GM12873 (cell line): Measurements from ENCODE around the gene LBX2.

Experiments used
- TF ChIP-seq, protein P1 (sequence below): IDR thresholded peaks from 2 replicates; pipeline ENCODE4 v1.5.1; 2012; ENCODE audit warnings: low read depth, mild to moderate bottlenecking, moderate library complexity, low read length, control low read depth; ENCODE audit not compliant: insufficient read depth; ENCODE audit errors: missing control alignments

Gene LBX2

DNA sequence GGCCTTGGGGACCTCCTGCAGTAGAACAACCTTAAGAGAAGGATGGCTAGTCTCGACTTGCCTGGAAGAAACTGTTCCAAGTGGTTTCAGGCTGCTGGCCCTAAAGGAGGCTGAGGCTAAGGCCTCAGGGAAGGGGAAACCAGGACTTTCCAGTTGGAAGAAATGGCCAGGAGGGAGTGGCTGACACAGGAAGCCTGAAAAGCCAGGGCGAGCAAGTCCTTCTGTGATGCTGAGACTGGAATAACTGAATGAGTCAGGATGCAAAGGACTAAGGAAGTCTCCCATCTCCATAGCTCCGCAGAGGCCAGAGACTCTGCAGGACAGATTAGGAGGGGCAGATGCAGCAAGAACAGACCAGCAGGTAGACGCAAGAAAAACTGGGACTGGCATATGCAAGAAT lies 37.7 kb upstream of the LBX2 start:
- TF ChIP-seq, protein P1, sequence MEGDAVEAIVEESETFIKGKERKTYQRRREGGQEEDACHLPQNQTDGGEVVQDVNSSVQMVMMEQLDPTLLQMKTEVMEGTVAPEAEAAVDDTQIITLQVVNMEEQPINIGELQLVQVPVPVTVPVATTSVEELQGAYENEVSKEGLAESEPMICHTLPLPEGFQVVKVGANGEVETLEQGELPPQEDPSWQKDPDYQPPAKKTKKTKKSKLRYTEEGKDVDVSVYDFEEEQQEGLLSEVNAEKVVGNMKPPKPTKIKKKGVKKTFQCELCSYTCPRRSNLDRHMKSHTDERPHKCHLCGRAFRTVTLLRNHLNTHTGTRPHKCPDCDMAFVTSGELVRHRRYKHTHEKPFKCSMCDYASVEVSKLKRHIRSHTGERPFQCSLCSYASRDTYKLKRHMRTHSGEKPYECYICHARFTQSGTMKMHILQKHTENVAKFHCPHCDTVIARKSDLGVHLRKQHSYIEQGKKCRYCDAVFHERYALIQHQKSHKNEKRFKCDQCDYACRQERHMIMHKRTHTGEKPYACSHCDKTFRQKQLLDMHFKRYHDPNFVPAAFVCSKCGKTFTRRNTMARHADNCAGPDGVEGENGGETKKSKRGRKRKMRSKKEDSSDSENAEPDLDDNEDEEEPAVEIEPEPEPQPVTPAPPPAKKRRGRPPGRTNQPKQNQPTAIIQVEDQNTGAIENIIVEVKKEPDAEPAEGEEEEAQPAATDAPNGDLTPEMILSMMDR, result no peak

DNA sequence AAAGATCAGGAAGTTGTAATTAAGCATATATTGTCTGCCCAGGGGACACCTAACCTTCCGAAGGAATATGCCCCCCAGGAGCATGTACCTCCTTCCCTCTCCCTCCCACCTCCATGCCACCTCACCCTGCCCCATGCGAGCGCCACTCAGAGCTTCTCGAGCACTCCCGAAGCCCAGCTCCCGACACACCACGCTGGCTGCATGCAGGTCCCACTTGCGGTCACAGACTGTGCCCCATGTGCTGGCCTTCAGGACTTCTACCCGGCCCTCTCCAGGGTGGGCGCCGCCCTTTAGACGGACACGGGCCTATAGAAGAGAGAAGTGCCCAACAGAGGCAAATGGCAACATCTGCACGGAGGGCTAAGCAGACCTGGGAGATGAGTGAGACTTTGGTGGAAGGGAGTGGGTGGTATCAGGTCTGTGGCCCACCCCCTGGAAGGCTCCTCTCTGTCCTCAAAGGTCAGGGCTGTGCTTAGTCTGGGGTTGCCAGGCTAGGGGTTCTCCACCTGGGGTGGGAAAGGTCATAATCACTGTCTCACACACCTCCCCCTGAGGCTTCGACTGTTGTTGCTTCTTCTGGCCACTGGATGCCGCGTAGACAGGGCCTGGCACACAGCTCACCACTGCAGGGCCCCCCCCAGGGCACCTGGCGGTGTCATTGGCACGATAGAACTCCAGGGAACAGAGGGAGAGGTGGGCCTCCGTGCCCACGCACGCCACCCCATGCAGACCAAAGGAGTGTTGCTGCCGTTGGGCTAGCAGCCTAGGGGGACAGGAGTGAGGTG lies 37.0 kb upstream of the LBX2 start:
- TF ChIP-seq, protein P1, result peak; percentile 6

DNA sequence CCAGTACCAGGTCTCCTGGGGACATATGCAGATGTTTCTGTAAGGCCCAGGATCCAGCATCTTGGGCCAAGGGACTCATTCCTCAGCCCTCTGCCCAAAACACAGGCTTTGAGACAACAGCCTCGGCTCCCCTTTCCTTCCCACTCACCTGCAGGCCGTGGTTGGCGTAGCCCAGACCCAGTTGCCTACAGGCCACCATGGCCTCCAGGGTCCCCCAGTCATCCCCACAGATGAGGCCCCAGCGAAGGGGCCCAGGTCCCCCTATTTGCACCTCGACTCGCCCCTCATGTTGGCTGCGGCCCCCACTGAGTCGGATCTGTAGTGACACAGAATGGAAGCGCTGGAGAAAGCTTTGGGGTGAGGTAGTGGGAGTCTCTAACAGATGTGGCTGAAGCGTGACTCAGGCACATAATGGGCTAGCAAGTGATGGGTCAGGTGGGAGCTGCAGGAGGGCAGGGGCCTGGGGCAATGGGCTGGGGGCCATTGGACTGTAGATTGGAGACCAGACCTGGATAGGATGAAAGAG lies 36.1 kb upstream of the LBX2 start:
- TF ChIP-seq, protein P1, result no peak

DNA sequence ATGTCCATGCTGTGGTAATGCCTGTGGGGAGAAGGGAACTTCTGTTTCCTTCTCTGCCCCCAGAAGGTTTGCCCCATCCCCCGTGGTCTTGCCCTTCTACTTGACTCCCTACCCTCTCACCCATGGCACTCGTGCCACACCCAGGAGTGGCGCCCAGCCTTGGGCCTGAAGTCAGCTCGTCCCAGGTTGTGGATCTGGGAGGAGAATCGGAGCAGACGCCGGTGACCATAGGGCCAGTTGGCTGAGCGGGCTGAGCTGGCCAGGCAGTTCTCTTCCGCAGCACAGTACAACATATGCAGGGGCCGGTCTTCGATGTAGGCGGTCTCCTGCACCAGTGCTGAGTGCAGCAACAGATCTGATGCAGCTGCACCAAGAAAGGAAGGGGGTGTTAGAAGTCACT lies 35.0 kb upstream of the LBX2 start:
- TF ChIP-seq, protein P1, result no peak

DNA sequence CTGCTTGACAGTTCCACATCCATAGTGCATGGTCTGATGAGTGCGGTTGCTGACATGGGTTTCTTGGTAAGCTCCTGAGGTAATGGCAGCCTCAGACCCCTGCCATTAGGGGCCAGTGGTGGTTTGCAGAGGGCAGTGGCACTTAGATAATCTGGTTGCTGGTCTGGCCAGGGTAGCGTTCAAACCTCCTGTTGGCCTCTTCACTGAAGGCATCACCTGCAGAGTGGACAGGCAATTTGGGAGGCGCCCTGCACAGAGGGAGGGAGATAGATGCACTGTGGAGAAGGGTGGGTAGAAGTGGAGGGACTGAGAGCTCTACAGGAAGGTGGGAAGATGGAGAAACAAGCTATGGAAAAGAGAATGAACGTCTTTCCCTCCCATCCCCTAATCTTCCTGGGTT lies 34.1 kb upstream of the LBX2 start:
- TF ChIP-seq, protein P1, result no peak

DNA sequence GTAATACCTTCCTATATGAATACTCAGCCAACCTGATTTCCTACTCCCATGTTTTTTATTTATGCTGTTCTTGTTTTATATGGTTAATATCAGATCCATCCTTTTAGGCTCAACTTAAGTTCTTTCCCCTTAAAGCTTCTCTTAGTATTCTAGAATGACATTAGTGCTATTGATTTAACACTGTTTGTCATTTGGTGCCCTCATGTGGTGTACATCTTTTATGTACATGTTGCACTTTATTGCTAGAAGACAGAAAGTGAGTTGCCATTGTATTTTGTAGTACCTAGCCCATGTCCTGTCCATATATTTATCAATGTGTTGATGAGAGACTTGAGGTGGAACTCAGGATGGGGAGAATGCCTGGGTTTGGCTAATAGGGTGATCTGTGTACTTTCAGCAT lies 32.8 kb upstream of the LBX2 start:
- TF ChIP-seq, protein P1, result peak; percentile 25

DNA sequence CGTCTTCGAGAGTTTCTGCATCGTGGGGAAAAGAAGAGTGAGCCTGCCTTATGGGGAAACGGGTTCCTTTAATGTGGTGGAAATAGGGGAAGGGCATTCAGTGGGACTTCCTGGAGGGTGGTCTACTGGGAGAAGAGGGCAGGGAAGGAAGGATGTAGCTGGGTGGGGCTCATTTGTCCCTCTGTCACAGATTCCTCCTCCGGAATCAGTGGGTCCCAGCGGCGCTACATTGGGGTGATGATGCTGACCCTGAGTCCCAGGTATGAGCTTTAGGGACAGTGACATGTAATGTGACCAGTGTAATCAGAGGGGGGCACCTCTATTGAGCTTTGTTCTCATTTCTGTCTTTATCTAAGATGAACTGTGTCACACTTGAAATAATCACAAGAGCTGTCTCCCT lies 32.3 kb upstream of the LBX2 start:
- TF ChIP-seq, protein P1, result no peak
